Measurements from ENCODE around the gene PYDC1. TPM values are rescaled to one million over a fixed set of nuclear protein-coding genes. Genes with fewer than 3 reads are reported as not detected.

PYDC1 gene
- polyA plus RNA-seq, 2 of the 4 experiments (the other 2 are of a cell fraction): not detected

DNA sequence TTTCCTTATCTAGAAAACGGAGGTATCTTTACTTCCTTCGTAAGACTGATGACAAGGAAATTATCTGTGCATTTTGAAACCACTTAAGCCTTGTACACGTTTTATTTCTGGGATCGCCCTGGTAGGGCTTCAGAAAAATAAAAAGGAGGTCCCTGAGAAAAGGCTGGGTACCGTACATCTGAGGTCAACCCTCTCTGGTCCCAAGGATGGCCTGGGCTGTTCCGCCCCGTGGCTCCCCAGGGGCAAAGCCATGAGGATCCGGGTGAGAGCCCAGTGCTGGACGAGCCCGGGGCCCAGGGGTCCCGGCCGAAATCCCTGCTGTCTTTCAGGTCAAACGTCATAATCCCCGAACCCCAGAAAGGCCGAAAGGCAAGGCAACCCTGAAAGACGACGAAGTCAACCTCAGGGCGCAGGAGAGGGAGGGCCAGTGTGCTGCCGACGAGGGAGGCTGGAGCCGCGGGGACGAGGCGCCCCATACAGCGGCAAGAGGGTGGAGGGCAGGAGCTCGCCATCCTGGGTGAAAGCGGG, 37.7 kb downstream of the PYDC1 start:
- no peaks in the 10 kb centered on the region for H3K9me3 ChIP-seq
- POLR2A ChIA-PET: interaction anchor here (0.5 to 2.1 kb wide), 35 partner anchors 8 to 281 kb away, joined by 3 to 37 read pairs (median 6); partner anchors contain the start of genes ARMC5, ITGAD, KAT8 and PYCARD
- peaks cover 29% of the 10 kb centered on the region for H3K4me1 ChIP-seq
- peak overlapping the region; percentile 82 for H3K4me2 ChIP-seq
- FAIRE-seq (no peak), ATAC-seq (peak; percentile 10 to 33), DNase-seq (ENCODE audit: low read depth in 1 of 2, low spot score in 1 of 2) (no peak)
- 16% methylated on average over 14 of the region's 27 CpGs for WGBS (ENCODE audit: missing lambda C conversion rate)
- H3K27ac ChIP-seq: peak overlapping the region; percentile 92 to 97
- H3K4me3 ChIP-seq: peak overlapping the region; percentile 68
- CTCF ChIA-PET: interaction anchor here (1.1 kb wide), 1 partner anchor 50 kb away, joined by 3 read pairs; no protein-coding TSS in a partner anchor
- peak; percentile 80; the same call in 1 of the 2 replicates for TF ChIP-seq PHF8 (IDR thresholded peaks at IDR 0.05; ENCODE audit: borderline replicate concordance, low read depth)
- TF ChIP-seq, protein P1, sequence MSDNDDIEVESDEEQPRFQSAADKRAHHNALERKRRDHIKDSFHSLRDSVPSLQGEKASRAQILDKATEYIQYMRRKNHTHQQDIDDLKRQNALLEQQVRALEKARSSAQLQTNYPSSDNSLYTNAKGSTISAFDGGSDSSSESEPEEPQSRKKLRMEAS (IDR thresholded peaks at IDR 0.05): no peak
- TF ChIP-seq EHMT2 (IDR thresholded peaks at IDR 0.05; ENCODE audit: low read depth): no peak
- no peak for TF ChIP-seq HOXB5 (CRISPR knock-in tag; IDR thresholded peaks at IDR 0.05)
- no peak for TF ChIP-seq JUN (IDR thresholded peaks at IDR 0.05)
- TF ChIP-seq CBX2 (IDR thresholded peaks at IDR 0.05; ENCODE audit: borderline replicate concordance, low read depth): no peak
- TF ChIP-seq ZNF302 (CRISPR knock-in tag; IDR thresholded peaks at IDR 0.05): no peak
- no peak for TF ChIP-seq RARB (CRISPR knock-in tag; IDR thresholded peaks at IDR 0.05)
- TF ChIP-seq NFE2L2 (conservative IDR thresholded peaks at IDR 0.05; ENCODE audit: low read length): no peak
- TF ChIP-seq, protein P2, sequence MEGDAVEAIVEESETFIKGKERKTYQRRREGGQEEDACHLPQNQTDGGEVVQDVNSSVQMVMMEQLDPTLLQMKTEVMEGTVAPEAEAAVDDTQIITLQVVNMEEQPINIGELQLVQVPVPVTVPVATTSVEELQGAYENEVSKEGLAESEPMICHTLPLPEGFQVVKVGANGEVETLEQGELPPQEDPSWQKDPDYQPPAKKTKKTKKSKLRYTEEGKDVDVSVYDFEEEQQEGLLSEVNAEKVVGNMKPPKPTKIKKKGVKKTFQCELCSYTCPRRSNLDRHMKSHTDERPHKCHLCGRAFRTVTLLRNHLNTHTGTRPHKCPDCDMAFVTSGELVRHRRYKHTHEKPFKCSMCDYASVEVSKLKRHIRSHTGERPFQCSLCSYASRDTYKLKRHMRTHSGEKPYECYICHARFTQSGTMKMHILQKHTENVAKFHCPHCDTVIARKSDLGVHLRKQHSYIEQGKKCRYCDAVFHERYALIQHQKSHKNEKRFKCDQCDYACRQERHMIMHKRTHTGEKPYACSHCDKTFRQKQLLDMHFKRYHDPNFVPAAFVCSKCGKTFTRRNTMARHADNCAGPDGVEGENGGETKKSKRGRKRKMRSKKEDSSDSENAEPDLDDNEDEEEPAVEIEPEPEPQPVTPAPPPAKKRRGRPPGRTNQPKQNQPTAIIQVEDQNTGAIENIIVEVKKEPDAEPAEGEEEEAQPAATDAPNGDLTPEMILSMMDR (IDR thresholded peaks at IDR 0.05): no peak
- TF ChIP-seq FOXS1 (CRISPR knock-in tag; IDR thresholded peaks at IDR 0.05): no peak
- no peak for TF ChIP-seq RCOR1 (IDR thresholded peaks at IDR 0.05; ENCODE audit: low read depth, low read length)
- no peak for TF ChIP-seq HOXA7 (CRISPR knock-in tag; IDR thresholded peaks at IDR 0.05)
- TF ChIP-seq HOXB13 (CRISPR knock-in tag; IDR thresholded peaks at IDR 0.05; ENCODE audit: low read depth): no peak
- TF ChIP-seq POLR2A (IDR thresholded peaks at IDR 0.05; ENCODE audit: low read length): peak; percentile 58
- 0 out of 2 replicates have a peak, but pooled peaks have one; percentile 10 for TF ChIP-seq MAZ (IDR thresholded peaks at IDR 0.05; ENCODE audit: borderline replicate concordance, low read depth, low read length)
- TF ChIP-seq CHD2 (IDR thresholded peaks at IDR 0.05; ENCODE audit: low read length, partially characterized antibody): no peak
- TF ChIP-seq ZSCAN20 (CRISPR knock-in tag; IDR thresholded peaks at IDR 0.05): no peak
- TF ChIP-seq, protein P3, sequence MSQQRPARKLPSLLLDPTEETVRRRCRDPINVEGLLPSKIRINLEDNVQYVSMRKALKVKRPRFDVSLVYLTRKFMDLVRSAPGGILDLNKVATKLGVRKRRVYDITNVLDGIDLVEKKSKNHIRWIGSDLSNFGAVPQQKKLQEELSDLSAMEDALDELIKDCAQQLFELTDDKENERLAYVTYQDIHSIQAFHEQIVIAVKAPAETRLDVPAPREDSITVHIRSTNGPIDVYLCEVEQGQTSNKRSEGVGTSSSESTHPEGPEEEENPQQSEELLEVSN (IDR thresholded peaks at IDR 0.05; ENCODE audit: borderline replicate concordance, low read depth): no peak
- TF ChIP-seq CHD4 (IDR thresholded peaks at IDR 0.05; ENCODE audit: borderline replicate concordance): no peak
- TF ChIP-seq RAD21 (conservative IDR thresholded peaks at IDR 0.05 in 1 of 2, IDR thresholded peaks at IDR 0.05 in 1 of 2): no peak
- TF ChIP-seq HDAC2 (IDR thresholded peaks at IDR 0.05): 0 out of 2 replicates have a peak, but pooled peaks have one; percentile 53
- no peak for TF ChIP-seq HEYL (CRISPR knock-in tag; IDR thresholded peaks at IDR 0.05)
- TF ChIP-seq, protein P4, sequence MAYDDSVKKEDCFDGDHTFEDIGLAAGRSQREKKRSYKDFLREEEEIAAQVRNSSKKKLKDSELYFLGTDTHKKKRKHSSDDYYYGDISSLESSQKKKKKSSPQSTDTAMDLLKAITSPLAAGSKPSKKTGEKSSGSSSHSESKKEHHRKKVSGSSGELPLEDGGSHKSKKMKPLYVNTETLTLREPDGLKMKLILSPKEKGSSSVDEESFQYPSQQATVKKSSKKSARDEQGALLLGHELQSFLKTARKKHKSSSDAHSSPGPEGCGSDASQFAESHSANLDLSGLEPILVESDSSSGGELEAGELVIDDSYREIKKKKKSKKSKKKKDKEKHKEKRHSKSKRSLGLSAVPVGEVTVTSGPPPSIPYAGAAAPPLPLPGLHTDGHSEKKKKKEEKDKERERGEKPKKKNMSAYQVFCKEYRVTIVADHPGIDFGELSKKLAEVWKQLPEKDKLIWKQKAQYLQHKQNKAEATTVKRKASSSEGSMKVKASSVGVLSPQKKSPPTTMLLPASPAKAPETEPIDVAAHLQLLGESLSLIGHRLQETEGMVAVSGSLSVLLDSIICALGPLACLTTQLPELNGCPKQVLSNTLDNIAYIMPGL (CRISPR knock-in tag; IDR thresholded peaks at IDR 0.05; ENCODE audit: borderline replicate concordance): no peak
- TF ChIP-seq EP300 (IDR thresholded peaks at IDR 0.05): no peak
- TF ChIP-seq ZC3H11A (IDR thresholded peaks at IDR 0.05): no peak
- no peak for TF ChIP-seq MYC (IDR thresholded peaks at IDR 0.05; ENCODE audit: borderline replicate concordance, low read length)
- TF ChIP-seq KDM5A (IDR thresholded peaks at IDR 0.05): no peak
- no peak for TF ChIP-seq GATA3 (IDR thresholded peaks at IDR 0.05; ENCODE audit: borderline replicate concordance)
- TF ChIP-seq KDM1A (IDR thresholded peaks at IDR 0.05; ENCODE audit: low read depth): peak; percentile 86; the same call in 1 of the 2 replicates
- peak; percentile 10 for TF ChIP-seq ZFP36 (IDR thresholded peaks at IDR 0.05; ENCODE audit: borderline replicate concordance, partially characterized antibody)
- TF ChIP-seq, protein P5, sequence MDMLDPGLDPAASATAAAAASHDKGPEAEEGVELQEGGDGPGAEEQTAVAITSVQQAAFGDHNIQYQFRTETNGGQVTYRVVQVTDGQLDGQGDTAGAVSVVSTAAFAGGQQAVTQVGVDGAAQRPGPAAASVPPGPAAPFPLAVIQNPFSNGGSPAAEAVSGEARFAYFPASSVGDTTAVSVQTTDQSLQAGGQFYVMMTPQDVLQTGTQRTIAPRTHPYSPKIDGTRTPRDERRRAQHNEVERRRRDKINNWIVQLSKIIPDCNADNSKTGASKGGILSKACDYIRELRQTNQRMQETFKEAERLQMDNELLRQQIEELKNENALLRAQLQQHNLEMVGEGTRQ (IDR thresholded peaks at IDR 0.05): no peak
